GM23338 (cell line): ENCODE measurements around the gene BRD7. TPM values are rescaled to one million over a fixed set of nuclear protein-coding genes. Genes with fewer than 3 reads are reported as not detected.

ENCODE experiments used
- ATAC-seq: fragments of 200-7000 bp; cut with Tn5 transposase; 3 replicates; pipeline ENCODE4 v1.9.1; 2020
- DNase-seq: peaks from one replicate; pipeline ENCODE4 v3.0.0-alpha.2; 2015; ENCODE audit warnings: low spot score
- H2AFZ ChIP-seq: fragments of 200-600 bp; sonication (generic); 2 replicates; pipeline ENCODE4 v1.8.0; 2016; ENCODE audit warnings: antibody characterized with exemption, mild to moderate bottlenecking, moderate library complexity
- H3F3A ChIP-seq: fragments of 200-600 bp; sonication (generic); replicated peaks from 2 replicates; pipeline ENCODE4 v1.8.0; 2017; ENCODE audit warnings: antibody characterized with exemption, mixed run types, low read depth
- H3K27ac ChIP-seq: fragments of 200-600 bp; sonication (generic); 2 replicates; pipeline ENCODE4 v1.6.1; 2016; ENCODE audit warnings: low read depth
- H3K27me3 ChIP-seq: fragments of 200-600 bp; sonication (generic); 2 replicates; pipeline ENCODE4 v1.8.0; 2016; ENCODE audit warnings: mild to moderate bottlenecking, mixed run types, moderate library complexity; ENCODE audit not compliant: insufficient read depth
- H3K36me3 ChIP-seq: fragments of 200-600 bp; sonication (generic); 2 replicates; pipeline ENCODE4 v1.8.0; 2016; ENCODE audit warnings: mild to moderate bottlenecking; ENCODE audit not compliant: insufficient read depth
- H3K4me1 ChIP-seq: fragments of 200-600 bp; sonication (generic); 2 replicates; pipeline ENCODE4 v1.8.0; 2016; ENCODE audit warnings: mild to moderate bottlenecking, moderate library complexity; ENCODE audit not compliant: insufficient read depth
- H3K4me2 ChIP-seq: fragments of 200-600 bp; sonication (generic); 2 replicates; pipeline ENCODE4 v1.7.1; 2017; ENCODE audit warnings: mixed run types
- H3K4me3 ChIP-seq: fragments of 200-600 bp; sonication (generic); 2 replicates; pipeline ENCODE4 v1.6.1; 2016; ENCODE audit warnings: mixed run types
- H3K79me2 ChIP-seq: fragments of 200-600 bp; sonication (generic); replicated peaks from 2 replicates; pipeline ENCODE4 v1.8.0; 2017; ENCODE audit warnings: mild to moderate bottlenecking; ENCODE audit not compliant: insufficient read depth
- H3K9me2 ChIP-seq: fragments of 200-600 bp; sonication (generic); 2 replicates; pipeline ENCODE4 v1.8.0; 2017; ENCODE audit not compliant: insufficient read depth
- H4K20me1 ChIP-seq: fragments of 200-600 bp; sonication (generic); replicated peaks from 2 replicates; pipeline ENCODE4 v1.8.0; 2017; ENCODE audit warnings: mild to moderate bottlenecking; ENCODE audit not compliant: insufficient read depth
- H3K27ac Mint-ChIP-seq: 2 replicates; pipeline ENCODE4 v1.8.0; 2020; ENCODE audit warnings: inconsistent platforms, mild to moderate bottlenecking, moderate library complexity, mixed read lengths
- H3K27me3 Mint-ChIP-seq: 3 replicates; pipeline ENCODE4 v1.8.0; 2022; ENCODE audit warnings: low read depth, mild to moderate bottlenecking, moderate library complexity, mixed read lengths, inconsistent platforms; ENCODE audit not compliant: insufficient read depth, poor library complexity
- H3K36me3 Mint-ChIP-seq: 3 replicates; pipeline ENCODE4 v1.8.0; 2021; ENCODE audit warnings: low read depth, mild to moderate bottlenecking, inconsistent platforms, moderate library complexity, mixed read lengths
- H3K4me1 Mint-ChIP-seq: 3 replicates; pipeline ENCODE4 v1.8.0; 2020; ENCODE audit warnings: mild to moderate bottlenecking, inconsistent platforms, mixed read lengths
- H3K4me3 Mint-ChIP-seq: 3 replicates; pipeline ENCODE4 v1.8.0; 2021; ENCODE audit warnings: moderate library complexity, mild to moderate bottlenecking, inconsistent platforms, mixed read lengths
- H3K9me3 Mint-ChIP-seq: 3 replicates; pipeline ENCODE4 v1.8.0; 2020; ENCODE audit warnings: moderate library complexity, mild to moderate bottlenecking, inconsistent platforms, mixed read lengths
- EZH2 ChIP-seq: fragments of 200-600 bp; sonication (generic); IDR thresholded peaks from one replicate; pipeline ENCODE4 v1.8.0; 2017; ENCODE audit warnings: antibody characterized with exemption, mild to moderate bottlenecking, low read depth; ENCODE audit not compliant: unreplicated experiment
- EZH2phosphoT487 ChIP-seq: fragments of 200-600 bp; sonication (generic); IDR thresholded peaks from one replicate; pipeline ENCODE4 v1.8.1; 2018; ENCODE audit warnings: antibody characterized with exemption; ENCODE audit not compliant: unreplicated experiment
- JUNB ChIP-seq: IDR thresholded peaks from one replicate; pipeline ENCODE4 v1.6.1; 2016; ENCODE audit warnings: antibody characterized with exemption; ENCODE audit not compliant: unreplicated experiment
- POLR2AphosphoS5 ChIP-seq: IDR thresholded peaks from 2 replicates; pipeline ENCODE4 v1.6.1; 2016; ENCODE audit warnings: antibody characterized with exemption, low read depth
- polyA plus RNA-seq: library from polyadenylated mRNA; unstranded; fragments of >200 nt; fragmentation: Nextera tagmentation; extraction: Ambion mirVana; gene quantifications from 2 replicates; pipeline ENCODE4 v1.2.1, GENCODE V29; 2016
- total RNA-seq: library from RNA; depleted of rRNA; stranded (reverse); fragments of >200 nt; shearing (Covaris generic); gene quantifications from 2 replicates; pipeline ENCODE4 v1.2.3, GENCODE V29; 2014
- TF ChIP-seq, protein P1 (sequence below): fragments of 250-450 bp; sonication (Bioruptor Pico); IDR thresholded peaks from 2 replicates; pipeline ENCODE4 v1.5.0; 2020; ENCODE audit warnings: mild to moderate bottlenecking, moderate library complexity
- TF ChIP-seq, protein P2 (sequence below), 2 experiments: fragments of 200-600 bp in 1 of 2; sonication (generic) in 1 of 2; conservative IDR thresholded peaks; 2 replicates each; pipeline versions ENCODE4 v1.5.1 to v1.6.1; 2016 to 2017; ENCODE audit warnings: antibody characterized with exemption in 2 of 2, low read depth in 2 of 2, mild to moderate bottlenecking in 2 of 2, moderate library complexity in 1 of 2
- TF ChIP-seq, protein P3 (sequence below): IDR thresholded peaks from one replicate; pipeline ENCODE4 v1.6.1; 2018; ENCODE audit warnings: antibody characterized with exemption; ENCODE audit not compliant: unreplicated experiment

The BRD7 gene
- total and polyA plus RNA-seq, 2 experiments from 2014 or later = 93.0 to 149 TPM

DNA sequence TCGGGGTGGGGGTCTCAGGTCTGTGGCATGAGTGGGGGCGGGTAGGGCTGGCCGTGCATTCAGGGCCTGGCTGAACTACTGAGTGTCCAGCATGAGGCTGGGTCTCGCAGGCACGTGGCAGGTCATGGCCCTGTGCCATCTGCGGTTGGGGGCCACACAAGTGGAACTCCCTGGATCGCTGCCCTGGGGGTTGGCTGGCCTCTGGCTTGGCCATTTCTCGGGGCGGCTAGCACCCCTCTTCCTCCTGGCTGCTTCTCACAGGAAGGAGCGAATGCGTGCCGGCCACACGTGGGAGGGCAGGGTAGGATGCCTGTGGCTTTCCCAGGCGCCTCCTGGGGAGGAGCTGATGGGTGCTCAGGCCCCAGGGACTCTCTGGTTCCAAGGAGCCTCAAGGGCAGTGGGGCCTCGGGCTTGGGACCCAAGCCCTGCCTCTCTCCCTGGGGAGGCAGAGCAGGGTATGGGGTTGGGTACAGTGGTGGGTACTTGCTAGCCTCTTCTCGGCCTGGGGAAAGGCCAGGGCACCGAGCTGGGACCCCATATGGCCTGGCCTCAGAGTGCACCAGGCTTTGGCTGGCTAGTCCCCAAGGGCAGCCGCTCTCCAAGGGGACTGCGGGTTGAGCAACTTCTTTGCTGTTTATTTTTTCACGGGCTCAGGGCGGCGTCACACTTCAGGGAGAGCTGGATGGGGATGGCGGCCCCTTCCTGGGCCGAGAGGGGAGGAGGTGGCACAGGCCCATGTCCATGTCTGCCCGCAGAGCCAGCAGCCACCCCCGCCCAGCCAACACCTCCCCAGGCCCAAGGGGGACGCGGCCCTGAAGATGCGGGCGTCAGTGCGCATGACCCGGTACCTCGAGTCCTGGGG is 65.0 kb downstream of the BRD7 start:
- Histone ChIP-seq H2AFZ (no peak overlapping the region), H3K36me3 (no peaks in the 10 kb centered on the region), H3F3A (no peaks in the 10 kb centered on the region), H3K79me2 (no peaks in the 10 kb centered on the region), H3K27me3 (no peaks in the 10 kb centered on the region), H4K20me1 (no peaks in the 10 kb centered on the region), H3K4me2 (no peak overlapping the region), H3K4me3 (no peak overlapping the region), H3K4me1 (no peaks in the 10 kb centered on the region), H3K27ac (no peak overlapping the region), H3K9me2 (no peaks in the 10 kb centered on the region)
- Mint-ChIP-seq H3K4me3 (no peak overlapping the region), H3K9me3 (no peaks in the 10 kb centered on the region; the same call in 2 of the 3 replicates), H3K27ac (no peak overlapping the region), H3K4me1 (no peaks in the 10 kb centered on the region), H3K27me3 (peaks cover 7% of the 10 kb centered on the region), H3K36me3 (no peaks in the 10 kb centered on the region)
- DNase-seq (no peak), ATAC-seq (no peak)
- TF ChIP-seq, protein P1, sequence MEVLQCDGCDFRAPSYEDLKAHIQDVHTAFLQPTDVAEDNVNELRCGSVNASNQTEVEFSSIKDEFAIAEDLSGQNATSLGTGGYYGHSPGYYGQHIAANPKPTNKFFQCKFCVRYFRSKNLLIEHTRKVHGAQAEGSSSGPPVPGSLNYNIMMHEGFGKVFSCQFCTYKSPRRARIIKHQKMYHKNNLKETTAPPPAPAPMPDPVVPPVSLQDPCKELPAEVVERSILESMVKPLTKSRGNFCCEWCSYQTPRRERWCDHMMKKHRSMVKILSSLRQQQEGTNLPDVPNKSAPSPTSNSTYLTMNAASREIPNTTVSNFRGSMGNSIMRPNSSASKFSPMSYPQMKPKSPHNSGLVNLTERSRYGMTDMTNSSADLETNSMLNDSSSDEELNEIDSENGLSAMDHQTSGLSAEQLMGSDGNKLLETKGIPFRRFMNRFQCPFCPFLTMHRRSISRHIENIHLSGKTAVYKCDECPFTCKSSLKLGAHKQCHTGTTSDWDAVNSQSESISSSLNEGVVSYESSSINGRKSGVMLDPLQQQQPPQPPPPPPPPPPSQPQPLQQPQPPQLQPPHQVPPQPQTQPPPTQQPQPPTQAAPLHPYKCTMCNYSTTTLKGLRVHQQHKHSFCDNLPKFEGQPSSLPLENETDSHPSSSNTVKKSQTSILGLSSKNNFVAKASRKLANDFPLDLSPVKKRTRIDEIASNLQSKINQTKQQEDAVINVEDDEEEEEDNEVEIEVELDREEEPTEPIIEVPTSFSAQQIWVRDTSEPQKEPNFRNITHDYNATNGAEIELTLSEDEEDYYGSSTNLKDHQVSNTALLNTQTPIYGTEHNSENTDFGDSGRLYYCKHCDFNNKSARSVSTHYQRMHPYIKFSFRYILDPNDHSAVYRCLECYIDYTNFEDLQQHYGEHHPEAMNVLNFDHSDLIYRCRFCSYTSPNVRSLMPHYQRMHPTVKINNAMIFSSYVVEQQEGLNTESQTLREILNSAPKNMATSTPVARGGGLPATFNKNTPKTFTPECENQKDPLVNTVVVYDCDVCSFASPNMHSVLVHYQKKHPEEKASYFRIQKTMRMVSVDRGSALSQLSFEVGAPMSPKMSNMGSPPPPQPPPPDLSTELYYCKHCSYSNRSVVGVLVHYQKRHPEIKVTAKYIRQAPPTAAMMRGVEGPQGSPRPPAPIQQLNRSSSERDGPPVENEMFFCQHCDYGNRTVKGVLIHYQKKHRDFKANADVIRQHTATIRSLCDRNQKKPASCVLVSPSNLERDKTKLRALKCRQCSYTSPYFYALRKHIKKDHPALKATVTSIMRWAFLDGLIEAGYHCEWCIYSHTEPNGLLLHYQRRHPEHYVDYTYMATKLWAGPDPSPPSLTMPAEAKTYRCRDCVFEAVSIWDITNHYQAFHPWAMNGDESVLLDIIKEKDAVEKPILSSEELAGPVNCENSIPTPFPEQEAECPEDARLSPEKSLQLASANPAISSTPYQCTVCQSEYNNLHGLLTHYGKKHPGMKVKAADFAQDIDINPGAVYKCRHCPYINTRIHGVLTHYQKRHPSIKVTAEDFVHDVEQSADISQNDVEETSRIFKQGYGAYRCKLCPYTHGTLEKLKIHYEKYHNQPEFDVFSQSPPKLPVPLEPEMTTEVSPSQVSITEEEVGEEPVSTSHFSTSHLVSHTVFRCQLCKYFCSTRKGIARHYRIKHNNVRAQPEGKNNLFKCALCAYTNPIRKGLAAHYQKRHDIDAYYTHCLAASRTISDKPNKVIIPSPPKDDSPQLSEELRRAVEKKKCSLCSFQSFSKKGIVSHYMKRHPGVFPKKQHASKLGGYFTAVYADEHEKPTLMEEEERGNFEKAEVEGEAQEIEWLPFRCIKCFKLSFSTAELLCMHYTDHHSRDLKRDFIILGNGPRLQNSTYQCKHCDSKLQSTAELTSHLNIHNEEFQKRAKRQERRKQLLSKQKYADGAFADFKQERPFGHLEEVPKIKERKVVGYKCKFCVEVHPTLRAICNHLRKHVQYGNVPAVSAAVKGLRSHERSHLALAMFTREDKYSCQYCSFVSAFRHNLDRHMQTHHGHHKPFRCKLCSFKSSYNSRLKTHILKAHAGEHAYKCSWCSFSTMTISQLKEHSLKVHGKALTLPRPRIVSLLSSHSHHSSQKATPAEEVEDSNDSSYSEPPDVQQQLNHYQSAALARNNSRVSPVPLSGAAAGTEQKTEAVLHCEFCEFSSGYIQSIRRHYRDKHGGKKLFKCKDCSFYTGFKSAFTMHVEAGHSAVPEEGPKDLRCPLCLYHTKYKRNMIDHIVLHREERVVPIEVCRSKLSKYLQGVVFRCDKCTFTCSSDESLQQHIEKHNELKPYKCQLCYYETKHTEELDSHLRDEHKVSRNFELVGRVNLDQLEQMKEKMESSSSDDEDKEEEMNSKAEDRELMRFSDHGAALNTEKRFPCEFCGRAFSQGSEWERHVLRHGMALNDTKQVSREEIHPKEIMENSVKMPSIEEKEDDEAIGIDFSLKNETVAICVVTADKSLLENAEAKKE = no peak
- no peak for TF ChIP-seq JUNB
- TF ChIP-seq, protein P2, sequence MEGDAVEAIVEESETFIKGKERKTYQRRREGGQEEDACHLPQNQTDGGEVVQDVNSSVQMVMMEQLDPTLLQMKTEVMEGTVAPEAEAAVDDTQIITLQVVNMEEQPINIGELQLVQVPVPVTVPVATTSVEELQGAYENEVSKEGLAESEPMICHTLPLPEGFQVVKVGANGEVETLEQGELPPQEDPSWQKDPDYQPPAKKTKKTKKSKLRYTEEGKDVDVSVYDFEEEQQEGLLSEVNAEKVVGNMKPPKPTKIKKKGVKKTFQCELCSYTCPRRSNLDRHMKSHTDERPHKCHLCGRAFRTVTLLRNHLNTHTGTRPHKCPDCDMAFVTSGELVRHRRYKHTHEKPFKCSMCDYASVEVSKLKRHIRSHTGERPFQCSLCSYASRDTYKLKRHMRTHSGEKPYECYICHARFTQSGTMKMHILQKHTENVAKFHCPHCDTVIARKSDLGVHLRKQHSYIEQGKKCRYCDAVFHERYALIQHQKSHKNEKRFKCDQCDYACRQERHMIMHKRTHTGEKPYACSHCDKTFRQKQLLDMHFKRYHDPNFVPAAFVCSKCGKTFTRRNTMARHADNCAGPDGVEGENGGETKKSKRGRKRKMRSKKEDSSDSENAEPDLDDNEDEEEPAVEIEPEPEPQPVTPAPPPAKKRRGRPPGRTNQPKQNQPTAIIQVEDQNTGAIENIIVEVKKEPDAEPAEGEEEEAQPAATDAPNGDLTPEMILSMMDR (conservative IDR thresholded peaks at IDR 0.05; ENCODE audit: low read depth in 2 of 2) = no peak
- no peak for TF ChIP-seq EZH2phosphoT487
- TF ChIP-seq POLR2AphosphoS5 = no peak
- TF ChIP-seq, protein P3, sequence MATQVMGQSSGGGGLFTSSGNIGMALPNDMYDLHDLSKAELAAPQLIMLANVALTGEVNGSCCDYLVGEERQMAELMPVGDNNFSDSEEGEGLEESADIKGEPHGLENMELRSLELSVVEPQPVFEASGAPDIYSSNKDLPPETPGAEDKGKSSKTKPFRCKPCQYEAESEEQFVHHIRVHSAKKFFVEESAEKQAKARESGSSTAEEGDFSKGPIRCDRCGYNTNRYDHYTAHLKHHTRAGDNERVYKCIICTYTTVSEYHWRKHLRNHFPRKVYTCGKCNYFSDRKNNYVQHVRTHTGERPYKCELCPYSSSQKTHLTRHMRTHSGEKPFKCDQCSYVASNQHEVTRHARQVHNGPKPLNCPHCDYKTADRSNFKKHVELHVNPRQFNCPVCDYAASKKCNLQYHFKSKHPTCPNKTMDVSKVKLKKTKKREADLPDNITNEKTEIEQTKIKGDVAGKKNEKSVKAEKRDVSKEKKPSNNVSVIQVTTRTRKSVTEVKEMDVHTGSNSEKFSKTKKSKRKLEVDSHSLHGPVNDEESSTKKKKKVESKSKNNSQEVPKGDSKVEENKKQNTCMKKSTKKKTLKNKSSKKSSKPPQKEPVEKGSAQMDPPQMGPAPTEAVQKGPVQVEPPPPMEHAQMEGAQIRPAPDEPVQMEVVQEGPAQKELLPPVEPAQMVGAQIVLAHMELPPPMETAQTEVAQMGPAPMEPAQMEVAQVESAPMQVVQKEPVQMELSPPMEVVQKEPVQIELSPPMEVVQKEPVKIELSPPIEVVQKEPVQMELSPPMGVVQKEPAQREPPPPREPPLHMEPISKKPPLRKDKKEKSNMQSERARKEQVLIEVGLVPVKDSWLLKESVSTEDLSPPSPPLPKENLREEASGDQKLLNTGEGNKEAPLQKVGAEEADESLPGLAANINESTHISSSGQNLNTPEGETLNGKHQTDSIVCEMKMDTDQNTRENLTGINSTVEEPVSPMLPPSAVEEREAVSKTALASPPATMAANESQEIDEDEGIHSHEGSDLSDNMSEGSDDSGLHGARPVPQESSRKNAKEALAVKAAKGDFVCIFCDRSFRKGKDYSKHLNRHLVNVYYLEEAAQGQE = no peak
- no peak for TF ChIP-seq EZH2
